Measurements from ENCODE around the gene CIB2. TPM values are rescaled to one million over a fixed set of nuclear protein-coding genes. Genes with fewer than 3 reads are reported as not detected.

The CIB2 gene
- total and polyA plus RNA-seq, 8 donors: 1.5 to 5.1 (median 3.8) TPM

GRCh38 chr15:78055919-78056713 is 75.1 kb downstream of the CIB2 start:
- FAIRE-seq: no peak
- TF ChIP-seq CTCF (IDR thresholded peaks at IDR 0.05): no peak
- Histone ChIP-seq H3K27ac (peak overlapping the region; percentile 9 to 84 (median 62)), H3K36me3 (peaks cover 0 to 8% (median 0%) of the 10 kb centered on the region in 3 donors), H3K9me3 (no peaks in the 10 kb centered on the region), H3K27me3 (no peaks in the 10 kb centered on the region), H3K4me3 (no peak overlapping the region), H3K4me1 (peaks cover 38 to 64% (median 55%) of the 10 kb centered on the region in 3 donors)
- WGBS, 2 donors: 29 to 34% methylated on average over 2 of the region's 2 CpGs
- peak; percentile 44 to 74 (median 62) for ATAC-seq
- no peak for DNase-seq
- intact Hi-C loops (cut with DNase I): no loop called here

GRCh38 chr15:78054966-78055365 is 76.3 kb downstream of the CIB2 start:
- H3K27ac ChIP-seq: peak overlapping the region in 3 of 4 donors; percentile 10 to 84 (median 24)

More at GRCh38 chr15:78054966-78055365, 76.3 kb downstream of the CIB2 start:
- H3K9me3 ChIP-seq: no peaks in the 10 kb centered on the region
- no peak for TF ChIP-seq CTCF (IDR thresholded peaks at IDR 0.05)
- H3K27me3 ChIP-seq: no peaks in the 10 kb centered on the region
- H3K4me3 ChIP-seq: no peak overlapping the region
- H3K4me1 ChIP-seq: peaks cover 38 to 65% (median 58%) of the 10 kb centered on the region in 3 donors
- peaks cover 0 to 8% (median 0%) of the 10 kb centered on the region in 3 donors for H3K36me3 ChIP-seq
- ATAC-seq (no peak), DNase-seq (no peak), FAIRE-seq (no peak)
- 42 to 48% methylated on average over 1 of the region's 1 CpG for WGBS, 2 donors
- intact Hi-C loops (cut with DNase I): no loop called here

Other genes with a start within 250 kb of the CIB2 start
- gene TBC1D2B, start 53.7 kb downstream of the CIB2 start, total RNA-seq: 10 to 100 TPM; 16.1 to 35.8 (median 27.0) TPM
- 10 to 100 TPM; 13.4 to 13.8 TPM for gene TBC1D2B, start 53.7 kb downstream of the CIB2 start, polyA plus RNA-seq
- gene SH2D7, start 38.9 kb downstream of the CIB2 start, total RNA-seq: 1 to 10 TPM in 1 of 6 donors, under 1 TPM in 4, not detected in 1; 0.04 to 1.8 (median 0.14) TPM
- under 1 TPM; 0.15 to 0.19 TPM for gene SH2D7, start 38.9 kb downstream of the CIB2 start, polyA plus RNA-seq
- 10 to 100 TPM; 18.9 to 32.1 (median 27.5) TPM for gene IDH3A, start 17.9 kb upstream of the CIB2 start, total RNA-seq
- 10 to 100 TPM; 10.2 to 22.4 TPM for gene IDH3A, start 17.9 kb upstream of the CIB2 start, polyA plus RNA-seq
- under 1 TPM in 1 of 6 donors, not detected in 5; 0.04 TPM for gene ACSBG1, start 103.1 kb upstream of the CIB2 start, total RNA-seq
- gene ACSBG1, start 103.1 kb upstream of the CIB2 start, polyA plus RNA-seq: under 1 TPM; 0.04 to 0.12 TPM
- gene DNAJA4, start 133.1 kb upstream of the CIB2 start, total RNA-seq: 1 to 10 TPM; 2.3 to 9.0 (median 4.4) TPM
- 10 to 100 TPM in 1 of 2 donors, 1 to 10 TPM in 1; 5.7 to 16.1 TPM for gene DNAJA4, start 133.1 kb upstream of the CIB2 start, polyA plus RNA-seq
- gene SKIC8, start 168.2 kb upstream of the CIB2 start, total RNA-seq: 10 to 100 TPM; 17.2 to 25.4 (median 19.4) TPM
- gene SKIC8, start 168.2 kb upstream of the CIB2 start, polyA plus RNA-seq: 10 to 100 TPM; 27.2 to 44.6 TPM
- under 1 TPM in 4 of 6 donors, not detected in 2; 0.20 to 0.60 (median 0.36) TPM for gene CRABP1, start 208.9 kb upstream of the CIB2 start, total RNA-seq
- gene CRABP1, start 208.9 kb upstream of the CIB2 start, polyA plus RNA-seq: 10 to 100 TPM in 1 of 2 donors, not detected in 1; 11.8 TPM